Loucy (cell line): Measurements from ENCODE around the gene SFRP2.
A peak's percentile ranks its signal among the peaks of the same experiment; 100 is the strongest.

Source experiments
- H2AFZ ChIP-seq: fragments of 200-600 bp; sonication (generic); 2 replicates; pipeline ENCODE4 v1.6.0; 2016; ENCODE audit warnings: antibody characterized with exemption, mild to moderate bottlenecking, low read length, moderate library complexity
- H3F3A ChIP-seq: fragments of 200-600 bp; 2 replicates; pipeline ENCODE4 v1.6.0; 2016; ENCODE audit warnings: antibody characterized with exemption, low read depth, mild to moderate bottlenecking
- H3K27me3 ChIP-seq: fragments of 200-600 bp; sonication (generic); 2 replicates; pipeline ENCODE4 v1.6.1; 2014; ENCODE audit warnings: low read length, mild to moderate bottlenecking; ENCODE audit not compliant: insufficient read depth, poor library complexity, severe bottlenecking
- H3K36me3 ChIP-seq: fragments of 200-600 bp; sonication (generic); 2 replicates; pipeline ENCODE4 v1.6.1; 2016; ENCODE audit warnings: low read length; ENCODE audit not compliant: insufficient read depth
- H3K4me1 ChIP-seq: fragments of 200-600 bp; sonication (generic); 2 replicates; pipeline ENCODE4 v1.5.1; 2014; ENCODE audit warnings: low read length, mild to moderate bottlenecking; ENCODE audit not compliant: insufficient read depth, poor library complexity, severe bottlenecking
- H3K4me2 ChIP-seq: fragments of 200-600 bp; sonication (generic); 2 replicates; pipeline ENCODE4 v1.6.0; 2014; ENCODE audit warnings: antibody characterized with exemption, low read length, low read depth, mild to moderate bottlenecking; ENCODE audit not compliant: poor library complexity, severe bottlenecking
- H3K4me3 ChIP-seq: fragments of 200-600 bp; sonication (generic); 2 replicates; pipeline ENCODE4 v1.5.1; 2014; ENCODE audit warnings: low read length, mild to moderate bottlenecking, mixed read lengths; ENCODE audit not compliant: poor library complexity, severe bottlenecking
- H3K79me2 ChIP-seq: fragments of 200-600 bp; sonication (generic); 2 replicates; pipeline ENCODE4 v1.6.1; 2014; ENCODE audit warnings: low read length; ENCODE audit not compliant: insufficient read depth
- H3K9ac ChIP-seq: fragments of 200-600 bp; sonication (generic); 2 replicates; pipeline ENCODE4 v1.6.0; 2014; ENCODE audit warnings: mild to moderate bottlenecking, low read depth, low read length, moderate library complexity; ENCODE audit not compliant: poor library complexity, severe bottlenecking
- H3K9me2 ChIP-seq: fragments of 200-600 bp; sonication (generic); replicated peaks from 2 replicates; pipeline ENCODE4 v1.6.1; 2016; ENCODE audit warnings: low read depth, low read length, mixed read lengths
- H3K9me3 ChIP-seq: fragments of 200-600 bp; sonication (generic); 2 replicates; pipeline ENCODE4 v1.6.1; 2014; ENCODE audit warnings: mild to moderate bottlenecking, antibody characterized with exemption, low read length, low read depth; ENCODE audit not compliant: insufficient read depth
- H4K20me1 ChIP-seq: fragments of 200-600 bp; sonication (generic); 2 replicates; pipeline ENCODE4 v1.6.0; 2014; ENCODE audit warnings: antibody characterized with exemption, low read length, mild to moderate bottlenecking; ENCODE audit not compliant: insufficient read depth, poor library complexity, severe bottlenecking
- CTCF ChIP-seq: fragments of 200-600 bp; sonication (generic); conservative IDR thresholded peaks from 2 replicates; pipeline ENCODE4 v1.5.1; 2014; ENCODE audit warnings: mild to moderate bottlenecking, antibody characterized with exemption, low read length
- EZH2phosphoT487 ChIP-seq: fragments of 200-600 bp; IDR thresholded peaks from 2 replicates; pipeline ENCODE4 v1.6.1; 2018; ENCODE audit warnings: antibody characterized with exemption, mild to moderate bottlenecking, moderate library complexity, borderline replicate concordance

SFRP2 gene

GRCh38 chr4:153787061-153787560 lies 1.8 kb downstream of the SFRP2 start:
- H3K9me2 ChIP-seq: no peaks in the 10 kb centered on the region
- TF ChIP-seq CTCF (no peak), EZH2phosphoT487 (no peak)
- no peaks in the 10 kb centered on the region for H3K36me3 ChIP-seq
- H3K4me1 ChIP-seq: peaks cover 3% of the 10 kb centered on the region
- no peaks in the 10 kb centered on the region for H3K27me3 ChIP-seq
- no peak overlapping the region for H3K4me2 ChIP-seq
- H3K4me3 ChIP-seq: no peak overlapping the region
- no peaks in the 10 kb centered on the region for H3F3A ChIP-seq
- no peak overlapping the region for H2AFZ ChIP-seq
- no peak overlapping the region for H3K9ac ChIP-seq
- no peaks in the 10 kb centered on the region for H3K79me2 ChIP-seq
- no peaks in the 10 kb centered on the region for H4K20me1 ChIP-seq
- H3K9me3 ChIP-seq: no peaks in the 10 kb centered on the region

- H3K4me2 ChIP-seq: no peak overlapping the region
- peaks cover 13% of the 10 kb centered on the region for H3K4me1 ChIP-seq
- H4K20me1 ChIP-seq: no peaks in the 10 kb centered on the region
- no peaks in the 10 kb centered on the region for H3K79me2 ChIP-seq
- H3F3A ChIP-seq: no peaks in the 10 kb centered on the region
- H3K9me3 ChIP-seq: no peaks in the 10 kb centered on the region
- no peaks in the 10 kb centered on the region for H3K27me3 ChIP-seq
- H3K36me3 ChIP-seq: no peaks in the 10 kb centered on the region
- H3K9ac ChIP-seq: no peak overlapping the region
- peak overlapping the region; percentile 22; the same call in 1 of the 2 replicates for H2AFZ ChIP-seq
- peak; percentile 80 for TF ChIP-seq CTCF
- TF ChIP-seq EZH2phosphoT487: no peak
- H3K9me2 ChIP-seq: no peaks in the 10 kb centered on the region
- no peak overlapping the region for H3K4me3 ChIP-seq
Measured at GRCh38 chr4:153785910-153786721, 2.8 kb downstream of the SFRP2 start.

DNA sequence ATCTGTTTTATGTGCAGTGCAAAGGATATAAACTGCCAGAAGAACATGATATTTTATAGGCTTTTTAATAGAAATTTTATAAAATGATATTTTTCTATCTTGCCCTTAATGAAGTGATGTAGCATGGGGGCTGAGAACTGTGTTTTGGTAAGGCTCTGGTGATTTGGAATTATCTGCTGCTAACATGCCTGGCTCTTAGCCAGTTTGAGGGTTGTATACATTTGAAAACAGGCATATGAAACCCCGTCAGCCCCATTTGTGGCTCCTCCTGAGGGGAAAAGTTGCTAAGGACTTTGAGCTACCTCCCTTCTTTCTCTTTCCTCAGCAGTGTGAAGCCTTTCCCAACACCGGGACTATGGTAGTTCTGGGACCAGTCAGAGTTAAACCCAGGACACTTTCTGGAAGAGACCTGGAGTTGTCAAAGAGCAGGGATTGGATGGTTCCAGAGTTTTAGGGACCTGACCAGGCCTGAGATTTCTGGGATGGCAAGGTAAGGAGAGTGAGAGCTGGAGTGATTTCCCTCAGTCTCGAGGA lies 4.7 kb downstream of the SFRP2 start:
- no peak overlapping the region for H3K4me2 ChIP-seq
- TF ChIP-seq EZH2phosphoT487: no peak
- no peak for TF ChIP-seq CTCF
- H2AFZ ChIP-seq: no peak overlapping the region
- H3K79me2 ChIP-seq: no peaks in the 10 kb centered on the region
- peaks cover 27% of the 10 kb centered on the region for H3K4me1 ChIP-seq
- no peaks in the 10 kb centered on the region for H3K9me2 ChIP-seq
- no peaks in the 10 kb centered on the region for H4K20me1 ChIP-seq
- H3F3A ChIP-seq: no peaks in the 10 kb centered on the region
- no peaks in the 10 kb centered on the region for H3K36me3 ChIP-seq
- no peak overlapping the region for H3K9ac ChIP-seq
- no peaks in the 10 kb centered on the region for H3K9me3 ChIP-seq
- H3K4me3 ChIP-seq: no peak overlapping the region
- no peaks in the 10 kb centered on the region for H3K27me3 ChIP-seq
